HG02943 (cell line): ENCODE results near the gene FHIT.

Source experiments
- ATAC-seq: cut with Tn5 transposase; IDR thresholded peaks from one replicate; pipeline ENCODE4 v1.9.1; 2021; ENCODE audit warnings: mild to moderate bottlenecking, low read depth, moderate library complexity; ENCODE audit not compliant: unreplicated experiment

The FHIT gene

GRCh38 chr3:60216462-60217075, 1034.7 kb downstream of the FHIT start:
- ATAC-seq, result no peak

- no peak for ATAC-seq
Measured at GRCh38 chr3:60215946-60216345, 1035.3 kb downstream of the FHIT start.

GRCh38 chr3:60207905-60208304, 1043.3 kb downstream of the FHIT start:
- no peak for ATAC-seq

DNA sequence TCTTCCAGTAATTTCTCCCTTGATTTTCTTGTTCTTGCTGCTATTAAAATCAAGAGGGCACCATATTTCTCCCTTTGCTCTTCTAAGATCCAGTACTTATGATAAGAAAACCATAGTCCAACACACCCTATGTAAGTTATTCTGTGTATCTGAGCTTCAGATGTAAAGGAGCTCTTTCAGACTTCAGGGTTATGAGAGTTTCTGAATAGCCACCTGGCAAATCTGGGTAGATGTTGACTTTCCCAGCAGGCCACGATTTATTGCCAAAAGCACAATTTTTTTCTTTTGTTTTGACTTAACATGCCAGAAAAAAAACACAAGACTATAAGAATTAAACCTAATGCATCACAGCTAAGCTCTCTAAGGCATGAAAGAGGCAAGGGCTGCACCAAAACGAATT, 1045.0 kb downstream of the FHIT start:
- no peak for ATAC-seq

GRCh38 chr3:60202052-60202726, 1049.1 kb downstream of the FHIT start:
- no peak for ATAC-seq

DNA sequence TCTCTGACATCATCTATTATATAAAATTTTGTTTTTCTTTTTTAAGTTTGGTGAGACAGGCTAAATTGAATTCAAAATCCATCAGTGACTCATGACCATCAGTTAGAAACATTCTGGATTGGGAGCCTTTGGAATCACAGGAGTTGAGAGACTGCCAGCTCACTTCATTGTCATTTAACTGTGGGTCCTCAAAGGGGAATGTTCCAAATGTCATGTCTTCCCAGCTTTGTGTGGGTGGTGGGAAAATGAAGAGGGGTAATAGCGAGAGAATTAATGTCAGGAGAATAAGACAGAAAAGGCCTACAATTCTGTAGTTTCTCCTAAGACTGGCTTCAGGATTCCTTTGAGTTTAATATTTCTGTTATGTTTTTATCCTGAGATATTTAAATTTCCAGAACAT, 1051.9 kb downstream of the FHIT start:
- ATAC-seq, result no peak

GRCh38 chr3:60198179-60198720, 1053.0 kb downstream of the FHIT start:
- ATAC-seq, result no peak

GRCh38 chr3:60192297-60193114, 1058.7 kb downstream of the FHIT start:
- no peak for ATAC-seq

DNA sequence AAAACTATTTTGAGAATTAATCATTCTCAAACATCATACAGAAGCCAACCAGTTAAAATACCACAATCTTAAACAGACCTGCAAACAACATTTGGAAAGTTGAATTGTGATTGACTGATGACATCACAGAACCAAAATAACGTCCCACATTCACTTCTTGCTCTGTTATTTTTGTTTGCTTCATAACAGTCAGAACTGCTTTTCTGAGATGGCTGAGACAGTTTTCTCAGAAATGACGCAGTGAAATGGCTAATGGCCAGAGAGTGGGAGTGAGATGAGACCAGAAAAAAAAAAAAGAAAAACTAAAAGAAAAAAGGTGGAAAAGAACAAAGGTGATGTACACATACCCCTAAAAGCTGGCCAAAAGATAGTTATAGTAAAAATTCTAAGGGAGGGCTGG, 1061.2 kb downstream of the FHIT start:
- no peak for ATAC-seq

- no peak for ATAC-seq
Measured at GRCh38 chr3:60189304-60189703, 1061.9 kb downstream of the FHIT start.

DNA sequence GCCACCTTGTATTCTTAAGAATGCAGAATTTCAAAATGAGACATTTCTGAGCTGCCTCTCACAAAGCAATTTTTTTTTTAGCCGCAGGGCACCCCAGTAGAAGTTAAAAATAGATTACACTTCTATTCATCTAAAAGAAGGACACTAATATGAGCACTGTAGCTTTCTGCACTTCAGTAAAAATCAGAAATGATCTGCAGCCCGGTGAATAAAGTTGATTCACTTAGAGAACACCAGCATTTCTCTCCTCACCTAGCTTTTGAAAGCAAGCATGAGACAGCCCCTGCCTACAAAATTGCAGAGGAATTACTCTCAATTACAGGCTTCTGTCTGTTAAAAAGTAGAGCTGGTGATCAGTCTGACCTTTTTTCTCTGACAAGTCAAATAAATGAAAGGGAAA, 1062.4 kb downstream of the FHIT start:
- ATAC-seq, result no peak

- ATAC-seq, result no peak
Measured at GRCh38 chr3:60187343-60187742, 1063.9 kb downstream of the FHIT start.

DNA sequence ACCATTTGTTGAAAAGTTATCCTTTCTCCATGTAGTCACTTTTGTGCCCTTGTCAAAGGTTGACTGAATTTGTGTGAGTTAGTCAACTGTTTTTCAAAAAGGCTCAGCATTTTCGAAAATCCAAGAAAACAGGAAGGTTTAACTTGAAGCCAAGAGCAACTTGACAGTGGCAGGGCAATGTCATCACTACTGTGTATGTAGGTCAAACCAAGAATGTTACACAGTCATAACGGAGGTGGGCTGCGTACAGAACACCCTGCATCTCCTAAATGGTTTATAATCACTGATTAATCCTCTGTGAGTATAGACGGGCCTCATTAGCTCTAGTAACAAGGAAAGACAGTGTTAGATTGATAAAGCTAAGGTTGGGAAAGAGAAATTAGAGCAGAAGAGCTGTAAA, 1064.9 kb downstream of the FHIT start:
- ATAC-seq, result no peak

- ATAC-seq, result no peak
Measured at GRCh38 chr3:60185161-60185560, 1066.1 kb downstream of the FHIT start.

DNA sequence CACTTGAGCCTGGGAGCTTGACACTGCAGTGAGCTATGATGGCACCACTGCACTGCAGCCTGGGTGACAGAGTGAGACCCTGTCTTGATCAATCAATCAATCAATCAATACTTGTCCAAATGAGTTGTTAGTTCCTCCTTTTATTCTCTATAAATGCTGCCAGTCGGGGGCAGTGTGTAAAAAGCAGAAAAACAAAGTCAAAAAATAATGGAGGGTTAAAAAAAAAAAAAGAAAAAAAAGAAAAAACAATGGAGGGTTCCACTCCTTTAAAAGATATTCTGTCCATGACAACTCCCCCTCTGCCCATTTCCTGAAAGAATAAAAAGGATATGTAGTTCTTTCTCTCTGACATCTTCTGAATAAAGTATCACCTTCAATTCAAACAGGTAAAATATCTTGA, 1068.6 kb downstream of the FHIT start:
- ATAC-seq, result no peak

GRCh38 chr3:60178931-60179653, 1072.2 kb downstream of the FHIT start:
- ATAC-seq, result no peak

- ATAC-seq, result no peak
Measured at GRCh38 chr3:60177726-60178125, 1073.5 kb downstream of the FHIT start.

GRCh38 chr3:60176614-60177013, 1074.6 kb downstream of the FHIT start:
- no peak for ATAC-seq

- no peak for ATAC-seq
Measured at GRCh38 chr3:60175680-60176079, 1075.6 kb downstream of the FHIT start.

GRCh38 chr3:60169755-60170154, 1081.5 kb downstream of the FHIT start:
- no peak for ATAC-seq

GRCh38 chr3:60167186-60167585, 1084.1 kb downstream of the FHIT start:
- no peak for ATAC-seq
